HG03159 (cell line): ENCODE results near the gene S1PR2.
"Not testable (repeated sequence)": the region's sequence is repeated elsewhere in the genome, so short reads cannot be mapped to it uniquely, and the experiment has no call there.

Experiments
- ATAC-seq: cut with Tn5 transposase; IDR thresholded peaks from one replicate; pipeline ENCODE4 v1.9.1; 2021; ENCODE audit warnings: mild to moderate bottlenecking, moderate library complexity; ENCODE audit not compliant: unreplicated experiment

S1PR2 gene

DNA sequence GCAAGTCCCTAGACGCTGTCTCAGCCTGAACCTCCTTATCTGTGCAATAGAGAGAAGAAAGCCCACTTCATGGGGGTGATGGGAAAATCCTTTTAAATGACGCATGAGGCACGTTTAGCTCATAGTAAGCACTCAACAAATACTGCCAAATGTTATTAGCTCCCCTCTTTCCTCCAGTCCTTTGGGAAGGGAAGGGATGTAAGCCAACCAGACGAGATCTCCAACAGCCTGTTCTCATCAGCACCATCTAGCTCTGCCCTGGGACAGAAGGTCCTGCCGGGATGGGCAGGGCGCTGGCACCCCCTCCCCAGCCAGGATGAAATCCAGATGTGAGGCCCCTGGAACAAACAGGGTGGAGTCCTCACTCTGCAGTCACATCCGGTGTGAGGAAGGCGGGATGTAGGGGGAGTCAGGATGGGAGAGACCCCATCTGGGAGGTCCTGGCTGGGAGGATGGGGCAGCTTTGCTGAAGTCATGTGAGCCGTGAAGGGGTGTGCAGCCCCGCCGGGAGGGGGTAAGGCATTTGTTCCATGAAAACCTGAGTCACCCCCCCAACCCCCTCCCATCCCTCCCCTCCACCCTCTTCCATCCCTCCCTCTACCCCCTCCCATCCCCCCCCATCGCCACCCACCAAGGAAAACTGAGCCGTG lies 4.6 kb downstream of the S1PR2 start:
- no peak for ATAC-seq

- no peak for ATAC-seq
Observed at GRCh38 chr19:10226021-10226375, 5.1 kb downstream of the S1PR2 start.

DNA sequence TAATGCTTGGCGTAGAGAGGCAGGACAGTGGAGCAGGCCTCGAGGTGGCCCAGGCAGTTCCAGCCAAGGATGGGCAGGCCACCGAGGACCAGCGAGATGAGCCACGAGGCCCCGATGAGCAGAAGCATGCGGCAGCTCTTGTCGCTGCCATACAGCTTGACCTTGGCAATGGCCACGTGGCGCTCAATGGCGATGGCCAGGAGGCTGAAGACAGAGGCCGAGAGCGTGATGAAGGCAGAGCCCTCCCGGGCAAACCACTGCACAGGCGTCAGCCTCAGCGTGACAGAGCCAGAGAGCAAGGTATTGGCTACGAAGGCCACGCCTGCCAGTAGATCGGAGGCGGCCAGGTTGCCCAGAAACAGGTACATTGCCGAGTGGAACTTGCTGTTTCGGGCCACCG lies 6.8 kb downstream of the S1PR2 start:
- no peak for ATAC-seq

DNA sequence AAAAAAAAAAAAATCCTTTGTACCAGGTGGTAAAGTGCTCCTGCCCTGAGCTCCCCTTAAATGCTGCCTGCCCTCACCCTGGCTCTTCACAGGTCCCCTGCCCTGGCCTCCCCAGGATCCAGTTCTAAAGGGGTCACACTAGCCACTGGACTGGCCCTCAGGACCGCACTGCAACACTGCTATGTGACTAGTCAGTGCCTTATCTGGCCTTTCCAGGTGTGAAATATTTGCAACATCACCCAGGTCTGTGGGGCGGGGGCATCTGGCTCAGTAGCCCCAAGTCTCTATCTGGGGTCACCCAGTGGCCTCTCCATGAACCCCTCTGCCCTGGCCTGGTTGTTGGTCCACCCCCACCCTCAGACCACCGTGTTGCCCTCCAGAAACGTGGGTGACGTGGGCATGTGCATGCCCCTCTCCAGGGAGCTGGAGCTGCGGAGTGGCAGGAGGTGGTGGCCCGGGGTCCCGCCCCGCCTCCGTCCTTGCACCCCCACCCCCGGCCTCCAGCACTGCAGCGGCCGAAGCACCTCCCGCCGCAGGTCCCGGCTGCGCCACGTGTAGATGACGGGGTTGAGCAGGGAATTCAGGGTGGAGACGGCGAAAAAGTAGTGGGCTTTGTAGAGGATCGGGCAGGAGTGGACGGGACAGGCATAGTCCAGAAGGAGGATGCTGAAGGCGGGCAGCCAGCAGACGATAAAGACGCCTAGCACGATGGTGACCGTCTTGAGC lies 7.5 kb downstream of the S1PR2 start:
- ATAC-seq: no peak

- ATAC-seq: no peak
Observed at GRCh38 chr19:10222201-10222890, 8.8 kb downstream of the S1PR2 start.

DNA sequence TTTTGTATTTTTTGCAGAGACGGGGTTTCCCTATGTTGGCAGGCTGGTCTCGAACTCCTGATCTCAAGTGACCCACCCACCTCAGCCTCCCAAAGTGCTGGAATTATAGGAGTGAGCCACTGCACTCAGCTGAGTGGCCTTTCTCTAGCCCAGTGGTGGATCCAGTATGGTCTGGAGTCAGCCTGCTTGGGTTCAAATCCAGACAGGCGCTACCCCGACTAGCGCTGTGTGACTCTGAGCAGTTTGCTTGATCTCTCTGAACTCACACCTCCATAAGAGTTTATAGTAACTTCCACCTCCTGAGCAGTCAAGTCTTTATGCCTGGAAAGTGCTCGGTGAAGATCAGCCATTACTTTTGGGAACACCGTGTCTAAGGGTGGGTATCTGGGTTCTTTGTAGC lies 10.4 kb downstream of the S1PR2 start:
- ATAC-seq: no peak

DNA sequence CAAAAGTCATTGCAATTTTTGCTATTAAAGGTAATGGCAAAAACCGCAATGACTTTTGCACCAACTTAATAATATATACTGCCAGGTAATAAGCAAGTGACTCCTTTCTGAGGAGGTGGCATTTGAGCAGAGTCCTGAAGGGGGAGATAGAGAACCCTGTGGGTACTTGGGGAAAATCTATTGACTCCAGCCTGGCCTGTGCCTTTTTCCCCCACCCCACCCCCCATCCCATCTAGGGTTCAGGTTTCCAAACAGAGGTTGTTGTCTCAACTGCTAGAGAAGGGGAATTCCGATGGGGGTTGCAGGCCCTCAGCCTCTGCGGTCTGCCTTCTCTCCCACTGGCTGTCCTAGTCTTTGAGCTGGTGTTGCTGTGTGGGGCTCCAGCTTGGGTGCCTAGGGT lies 11.5 kb downstream of the S1PR2 start:
- ATAC-seq: no peak

DNA sequence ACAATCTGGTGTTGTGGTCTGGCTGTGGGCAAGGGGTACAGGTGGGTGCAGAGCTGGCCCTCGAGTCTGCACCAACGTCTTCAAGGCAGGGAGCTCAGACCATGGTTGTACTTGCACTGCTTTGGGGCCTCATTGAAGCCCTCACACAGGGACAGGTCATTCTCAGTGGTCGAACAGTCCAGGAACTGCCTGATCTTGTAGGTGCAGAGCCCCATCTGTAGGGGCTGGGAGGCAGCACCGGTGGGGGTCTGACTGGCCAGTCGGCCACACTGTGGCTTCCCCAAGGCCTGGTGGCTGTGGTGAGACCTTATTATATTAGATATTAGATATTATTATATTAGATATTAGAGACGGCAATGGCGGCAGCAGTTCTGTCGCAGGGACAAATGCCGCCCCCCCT lies 14.0 kb downstream of the S1PR2 start:
- no peak for ATAC-seq

DNA sequence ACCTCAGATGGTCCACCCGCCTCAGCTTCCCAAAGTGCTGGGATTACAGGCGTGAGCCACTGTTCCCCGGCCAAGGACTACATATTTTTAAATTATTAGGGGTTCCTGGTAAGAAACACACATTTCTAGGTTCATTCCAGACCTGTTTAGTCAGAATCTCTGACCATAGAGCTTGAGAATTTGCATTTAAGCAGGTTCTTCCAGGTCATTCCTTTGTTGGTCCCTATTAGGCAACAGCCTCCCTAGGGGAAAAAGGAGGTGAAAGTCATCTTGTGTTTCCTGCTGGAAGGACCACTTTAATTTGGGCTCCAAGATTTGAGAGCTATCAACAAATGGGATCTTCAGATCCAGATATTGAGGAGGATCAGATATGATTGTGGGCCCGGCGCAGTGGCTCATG lies 16.3 kb downstream of the S1PR2 start:
- no peak for ATAC-seq

DNA sequence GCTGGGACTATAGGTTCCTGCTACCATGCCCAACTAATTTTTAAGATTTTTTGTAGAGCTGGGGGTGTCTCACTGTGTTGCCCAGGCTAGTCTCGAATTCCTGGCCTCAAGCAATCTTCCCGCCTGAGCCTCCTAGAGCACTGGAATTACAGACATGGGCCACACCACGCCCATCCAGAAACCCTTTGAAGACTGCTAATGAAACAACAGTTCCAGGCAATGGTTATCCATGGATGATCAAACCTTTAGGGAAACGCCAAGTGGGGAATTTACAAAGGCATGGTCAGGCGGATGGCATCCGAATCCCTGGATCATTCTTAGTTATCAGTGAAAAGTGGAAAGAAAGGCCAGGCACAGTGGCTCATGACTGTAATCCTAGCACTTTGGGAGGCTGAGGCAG lies 19.4 kb downstream of the S1PR2 start:
- no peak for ATAC-seq

DNA sequence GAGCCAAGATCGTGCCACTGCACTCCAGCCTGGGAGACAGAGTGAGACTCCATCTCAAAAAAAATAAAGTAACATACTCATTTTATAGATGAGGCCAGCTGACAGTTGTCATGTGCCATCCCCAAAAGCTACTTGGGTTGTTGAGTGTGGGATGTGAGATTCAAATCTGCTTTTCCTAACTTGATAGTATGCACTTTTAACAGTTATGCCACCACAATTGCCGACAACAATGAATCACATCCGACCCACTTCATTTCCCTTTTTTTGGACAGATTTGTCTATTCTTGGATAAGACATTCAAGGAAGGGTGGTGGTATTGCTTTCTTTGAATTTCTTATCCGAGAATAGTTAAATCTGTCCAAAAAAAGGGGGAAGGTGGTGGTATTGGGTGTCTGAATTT lies 20.1 kb downstream of the S1PR2 start:
- no peak for ATAC-seq

- no peak for ATAC-seq
Observed at GRCh38 chr19:10209315-10209714, 21.8 kb downstream of the S1PR2 start.

GRCh38 chr19:10207026-10207425 lies 24.1 kb downstream of the S1PR2 start:
- ATAC-seq: no peak

DNA sequence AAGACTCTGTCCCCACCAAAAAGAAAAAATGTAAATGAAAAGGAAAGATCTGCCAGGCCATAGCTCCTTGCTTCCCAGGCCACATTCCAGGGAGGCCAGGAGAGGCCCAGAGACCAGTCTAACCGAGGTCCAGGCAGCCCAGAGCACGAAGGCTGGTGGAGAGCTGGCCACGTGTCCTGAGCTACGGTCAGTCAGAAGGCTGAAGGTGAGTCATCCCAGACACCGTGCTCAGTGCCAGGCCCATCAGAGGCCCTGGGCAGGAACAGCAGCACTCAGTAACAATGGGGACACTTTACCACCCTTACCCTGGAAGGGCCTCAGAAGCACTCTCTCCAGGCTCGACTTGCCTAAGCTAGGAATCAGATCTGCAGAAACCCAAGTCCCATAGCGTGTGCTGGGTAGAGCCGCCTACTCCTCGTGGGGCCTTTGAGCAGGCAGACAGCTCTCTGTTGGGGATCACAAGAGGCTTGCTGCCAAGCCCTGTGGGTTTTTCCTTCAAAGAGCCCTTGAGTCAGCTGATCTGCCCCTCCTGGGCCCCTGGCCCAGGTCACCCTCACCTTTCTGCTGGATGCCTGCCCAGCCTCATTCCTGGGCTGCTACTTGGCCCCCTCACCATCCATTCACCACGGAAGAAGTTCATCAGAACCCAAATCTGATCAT lies 24.8 kb downstream of the S1PR2 start:
- no peak for ATAC-seq

DNA sequence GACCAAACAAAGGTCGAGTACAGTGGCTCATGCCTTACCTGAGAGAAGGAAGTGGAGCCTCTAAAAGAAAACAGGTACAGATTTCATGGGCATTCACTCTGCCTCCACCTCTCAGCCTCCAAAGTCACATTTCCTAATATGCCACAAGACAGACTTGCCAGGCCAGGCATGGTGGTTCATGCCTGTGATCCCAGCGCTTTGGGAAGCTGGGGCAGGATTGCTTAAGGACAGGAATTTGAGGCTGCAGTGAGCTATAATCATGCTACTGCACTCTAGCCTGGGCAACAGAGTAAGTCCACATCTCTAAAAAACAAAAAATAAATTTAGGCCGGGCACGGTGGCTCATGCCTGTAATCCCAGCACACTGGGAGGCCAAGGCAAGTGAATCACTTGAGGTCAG lies 25.5 kb downstream of the S1PR2 start:
- no peak for ATAC-seq

DNA sequence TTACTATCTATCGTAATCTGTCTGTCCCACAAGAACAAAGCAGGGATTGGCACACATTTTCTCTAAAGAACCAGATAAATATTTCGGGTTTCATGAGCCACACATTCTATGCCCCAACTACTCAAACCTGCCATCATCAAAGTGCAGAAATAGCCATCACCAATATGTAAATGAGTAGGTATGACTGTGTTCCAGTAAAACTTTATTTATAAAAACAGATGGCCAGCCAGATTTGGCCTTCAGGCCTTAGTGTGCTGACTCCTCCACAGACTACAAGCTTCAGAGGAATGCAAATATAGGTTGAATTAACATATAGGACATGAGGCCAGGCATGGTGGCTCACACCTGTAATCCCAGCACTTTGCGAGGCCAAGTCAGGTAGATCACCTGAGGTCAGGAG lies 27.4 kb downstream of the S1PR2 start:
- ATAC-seq: no peak

DNA sequence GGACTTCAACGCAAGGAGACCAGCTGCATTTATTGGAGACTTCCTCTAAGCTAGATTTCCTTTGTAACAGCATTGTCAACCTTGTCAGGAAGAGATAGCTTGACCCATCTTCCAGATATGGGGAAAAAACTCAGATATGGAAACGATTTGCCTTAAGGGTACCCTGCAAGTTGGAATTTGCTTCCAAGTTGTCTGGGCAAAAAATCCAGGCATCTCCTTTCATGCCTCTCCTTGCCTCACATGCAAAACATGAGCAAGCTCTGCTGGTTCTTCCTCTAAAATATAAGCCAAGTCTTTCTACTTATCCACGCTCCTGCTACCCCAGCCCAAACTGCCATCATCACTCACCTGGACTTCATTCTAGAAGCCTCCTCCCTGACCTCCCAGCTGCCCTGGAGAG lies 30.0 kb downstream of the S1PR2 start:
- no peak for ATAC-seq

- not testable (repeated sequence) for ATAC-seq
Observed at GRCh38 chr19:10200101-10200500, 31.0 kb downstream of the S1PR2 start.

GRCh38 chr19:10198889-10199644 lies 32.1 kb downstream of the S1PR2 start:
- not testable (repeated sequence) for ATAC-seq

DNA sequence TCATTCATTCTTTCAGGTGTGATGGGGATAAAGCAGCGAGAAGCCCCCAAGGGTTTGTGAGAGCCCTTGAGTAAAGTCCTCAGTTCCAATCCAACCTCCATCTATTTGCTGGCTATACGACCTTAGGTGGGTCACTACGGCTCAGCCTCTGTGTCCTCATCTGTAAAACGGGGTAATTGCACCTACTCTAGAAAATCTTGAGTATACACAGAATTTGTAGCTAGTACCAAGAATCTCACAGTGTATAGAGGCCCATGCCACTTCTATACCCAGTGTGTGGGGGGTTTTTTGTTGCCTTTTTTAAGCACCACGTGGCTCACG lies 36.0 kb downstream of the S1PR2 start:
- ATAC-seq: no peak

DNA sequence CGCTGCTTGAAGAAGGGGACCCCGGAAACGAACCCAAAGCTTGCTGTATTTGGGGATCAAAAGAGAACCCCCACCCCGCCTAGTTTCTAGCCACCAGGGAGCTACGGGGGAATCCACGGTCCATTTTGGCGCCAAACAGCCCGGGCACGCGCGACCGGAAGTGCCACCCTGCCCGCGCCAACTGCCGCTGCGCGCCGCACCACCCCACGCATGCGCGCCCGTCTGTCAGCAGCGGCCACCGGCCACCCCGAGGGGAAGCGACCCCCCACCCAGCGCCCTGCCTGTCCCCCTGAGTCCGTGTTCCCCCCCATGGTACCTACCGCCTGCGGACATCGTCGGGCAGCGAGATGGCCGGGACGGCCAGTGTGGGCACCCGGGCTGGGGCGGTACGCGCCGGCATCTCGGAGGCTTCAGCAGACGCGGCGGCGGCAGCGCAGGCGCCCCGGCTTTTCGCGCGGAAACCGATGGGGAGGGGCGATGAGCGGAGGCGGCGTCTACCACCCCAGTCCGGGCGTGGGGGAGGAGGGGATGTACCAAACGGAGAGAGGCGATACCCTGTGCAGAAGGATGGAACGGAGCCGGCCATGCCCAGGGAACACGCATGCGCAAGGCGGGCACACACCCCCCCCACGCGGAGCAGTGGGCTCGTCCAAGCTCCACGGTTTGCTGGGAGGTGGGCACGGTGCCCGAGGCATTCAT lies 36.5 kb downstream of the S1PR2 start, which contains the start of gene DNMT1:
DNMT1 (minus strand) TSS at position 454 of the 699 bp plus-strand sequence; CDS start at position 400, 54 bp downstream.
- ATAC-seq: peak; percentile 75
